ENCODE results near the gene IFNGR1. TPM values are rescaled to one million over a fixed set of nuclear protein-coding genes. Genes with fewer than 3 reads are reported as not detected.

Gene IFNGR1
- total and polyA plus RNA-seq, 10 of the 15 experiments (the other 5 are each of a cell fraction or from before 2014, with no cell fraction given), result 89.0 to 296 (median 138) TPM

DNA sequence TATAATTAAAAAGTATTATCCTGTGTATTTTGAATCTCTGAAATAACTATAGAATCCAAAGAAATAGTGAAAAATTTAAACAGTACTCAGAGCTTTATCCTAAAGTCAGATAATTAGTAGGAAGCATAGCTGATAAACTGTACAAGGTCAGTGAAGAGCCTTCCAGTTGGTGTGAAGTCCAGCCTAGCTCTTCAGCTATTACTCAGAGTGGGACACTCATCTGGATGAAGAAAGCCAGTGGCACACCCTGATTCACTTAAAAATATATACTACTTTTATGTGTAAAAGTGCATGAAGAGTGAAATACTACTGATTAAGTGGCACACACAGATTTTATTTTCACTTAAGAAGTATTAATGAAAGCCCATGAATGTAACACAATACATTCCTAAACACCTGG lies 3.1 kb downstream of the IFNGR1 start:
- Histone ChIP-seq H3K27me3 (replicated peaks in 1 of 2; ENCODE audit: control insufficient read depth in 2 of 2, insufficient read depth in 2 of 2, low read length in 1 of 2) (no peaks in the 10 kb centered on the region), H3K9me3 (replicated peaks; ENCODE audit: control insufficient read depth, insufficient read depth, low read length) (peaks cover 11% of the 10 kb centered on the region), H2AFZ (ENCODE audit: control insufficient read depth, low read depth, low read length) (no peak overlapping the region), H3K4me2 (ENCODE audit: control insufficient read depth, insufficient read depth) (peak overlapping the region; percentile 78), H4K20me1 (ENCODE audit: control insufficient read depth, insufficient read depth) (no peaks in the 10 kb centered on the region), H3K9ac (ENCODE audit: control insufficient read depth, insufficient read depth, low read length) (peak overlapping the region; percentile 86), H3K27ac (ENCODE audit: control insufficient read depth, insufficient read depth) (peak overlapping the region; percentile 94), H3K36me3 (ENCODE audit: control insufficient read depth in 2 of 2, insufficient read depth in 2 of 2, low read length in 1 of 2) (peaks cover 2 to 17% of the 10 kb centered on the region in 2 experiments; a peak in 3 of 4 replicates), H3K4me1 (ENCODE audit: control insufficient read depth, insufficient read depth, low read length) (peaks cover 9% of the 10 kb centered on the region; the same call in 1 of the 2 replicates), H3K79me2 (ENCODE audit: control insufficient read depth, insufficient read depth, low read length) (peaks cover 89% of the 10 kb centered on the region), H3K4me3 (peak overlapping the region; percentile 91)
- ChIA-PET POLR2A (interaction anchor here (0.6 to 4.9 kb wide), 13 partner anchors 9 to 122 kb away, joined by 3 to 37 read pairs (median 6); no protein-coding TSS in a partner anchor), RAD21 (ENCODE audit: unreplicated experiment) (interaction anchor here (0.8 to 8.0 kb wide), 15 partner anchors 10 to 120 kb away, joined by 3 to 68 read pairs (median 5); partner anchors contain the start of gene IL22RA2), SMC1A (ENCODE audit: uncharacterized antibody, unreplicated experiment) (interaction anchor here (0.6 to 7.9 kb wide), 22 partner anchors 11 to 446 kb away, joined by 3 to 89 read pairs (median 5); no protein-coding TSS in a partner anchor), CTCF (interaction anchor here (0.8 to 3.1 kb wide), 9 partner anchors 12 to 139 kb away, joined by 3 to 14 read pairs (median 4); no protein-coding TSS in a partner anchor)
- DNase-seq (ENCODE audit: low read depth, low spot score) (no peak), ATAC-seq (peak; percentile 7; the same call in 1 of the 3 replicates), FAIRE-seq (no peak)
- TF ChIP-seq MTA2 (IDR thresholded peaks at IDR 0.05; ENCODE audit: low read depth), result no peak
- TF ChIP-seq FOS (IDR thresholded peaks at IDR 0.05; ENCODE audit: borderline replicate concordance, extremely low read depth, insufficient read length), result no peak
- TF ChIP-seq HDAC6 (IDR thresholded peaks at IDR 0.05; ENCODE audit: unreplicated experiment), result no peak
- 0 out of 2 replicates have a peak, but pooled peaks have one; percentile 20 for TF ChIP-seq POLR2A (IDR thresholded peaks at IDR 0.05; ENCODE audit: low read depth, low read length)
- TF ChIP-seq, protein P1, sequence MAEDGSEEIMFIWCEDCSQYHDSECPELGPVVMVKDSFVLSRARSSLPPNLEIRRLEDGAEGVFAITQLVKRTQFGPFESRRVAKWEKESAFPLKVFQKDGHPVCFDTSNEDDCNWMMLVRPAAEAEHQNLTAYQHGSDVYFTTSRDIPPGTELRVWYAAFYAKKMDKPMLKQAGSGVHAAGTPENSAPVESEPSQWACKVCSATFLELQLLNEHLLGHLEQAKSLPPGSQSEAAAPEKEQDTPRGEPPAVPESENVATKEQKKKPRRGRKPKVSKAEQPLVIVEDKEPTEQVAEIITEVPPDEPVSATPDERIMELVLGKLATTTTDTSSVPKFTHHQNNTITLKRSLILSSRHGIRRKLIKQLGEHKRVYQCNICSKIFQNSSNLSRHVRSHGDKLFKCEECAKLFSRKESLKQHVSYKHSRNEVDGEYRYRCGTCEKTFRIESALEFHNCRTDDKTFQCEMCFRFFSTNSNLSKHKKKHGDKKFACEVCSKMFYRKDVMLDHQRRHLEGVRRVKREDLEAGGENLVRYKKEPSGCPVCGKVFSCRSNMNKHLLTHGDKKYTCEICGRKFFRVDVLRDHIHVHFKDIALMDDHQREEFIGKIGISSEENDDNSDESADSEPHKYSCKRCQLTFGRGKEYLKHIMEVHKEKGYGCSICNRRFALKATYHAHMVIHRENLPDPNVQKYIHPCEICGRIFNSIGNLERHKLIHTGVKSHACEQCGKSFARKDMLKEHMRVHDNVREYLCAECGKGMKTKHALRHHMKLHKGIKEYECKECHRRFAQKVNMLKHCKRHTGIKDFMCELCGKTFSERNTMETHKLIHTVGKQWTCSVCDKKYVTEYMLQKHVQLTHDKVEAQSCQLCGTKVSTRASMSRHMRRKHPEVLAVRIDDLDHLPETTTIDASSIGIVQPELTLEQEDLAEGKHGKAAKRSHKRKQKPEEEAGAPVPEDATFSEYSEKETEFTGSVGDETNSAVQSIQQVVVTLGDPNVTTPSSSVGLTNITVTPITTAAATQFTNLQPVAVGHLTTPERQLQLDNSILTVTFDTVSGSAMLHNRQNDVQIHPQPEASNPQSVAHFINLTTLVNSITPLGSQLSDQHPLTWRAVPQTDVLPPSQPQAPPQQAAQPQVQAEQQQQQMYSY (CRISPR knock-in tag; IDR thresholded peaks at IDR 0.05), result no peak
- TF ChIP-seq PAX5 (IDR thresholded peaks at IDR 0.05; ENCODE audit: borderline replicate concordance, low read depth, low read length), result no peak
- in situ Hi-C loops (cut with MboI) (loop anchor here (5.0 kb wide), 1 partner anchor 114 kb away; no protein-coding TSS in a partner anchor), intact Hi-C loops (cut with micrococcal nuclease; ENCODE audit: unreplicated experiment) (no loop called here)
- no TSS peak for BruUV-seq (replicated peaks)

Measured in GM12878 (cell line).